CD4-positive, alpha-beta T cell treated with Interleukin-4 for 4 hours (primary cell): ENCODE data around the gene FAM8A1.

ENCODE experiments used
- DNase-seq: peaks from one replicate; pipeline ENCODE4 v3.0.0-alpha.2; 2020

Gene FAM8A1

GRCh38 chr6:17602888-17603287 lies 2.8 kb downstream of the FAM8A1 start:
- DNase-seq = no peak

GRCh38 chr6:17606606-17607005 lies 6.5 kb downstream of the FAM8A1 start:
- DNase-seq = no peak

- no peak for DNase-seq
These were observed 10.7 kb downstream of the FAM8A1 start for GRCh38 chr6:17610835-17611234.

DNA sequence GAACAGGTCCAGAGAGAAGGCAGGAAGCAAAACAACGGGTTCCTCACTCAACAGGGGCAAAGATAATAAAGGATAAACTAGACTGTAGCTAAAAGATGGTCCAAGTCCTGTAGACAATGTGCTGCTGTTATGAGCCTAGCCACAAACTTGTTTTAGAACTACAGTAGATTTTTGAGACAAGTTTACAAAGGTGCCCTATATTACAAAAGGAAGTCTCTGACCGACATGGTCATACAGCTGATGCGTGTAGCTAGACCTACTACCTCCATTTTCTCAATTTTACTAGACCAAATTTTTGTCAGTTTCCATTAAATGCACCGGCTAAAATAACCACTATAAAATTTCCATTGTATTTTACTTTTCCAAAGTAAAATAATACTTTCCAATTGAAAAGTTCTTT lies 11.9 kb downstream of the FAM8A1 start:
- DNase-seq = no peak

GRCh38 chr6:17615794-17616193 lies 15.7 kb downstream of the FAM8A1 start:
- DNase-seq = no peak

- no peak for DNase-seq
These were observed 20.9 kb downstream of the FAM8A1 start for GRCh38 chr6:17621003-17621402.

- no peak for DNase-seq
These were observed 22.0 kb downstream of the FAM8A1 start for GRCh38 chr6:17622144-17622543.

GRCh38 chr6:17624396-17624795 lies 24.3 kb downstream of the FAM8A1 start:
- no peak for DNase-seq

GRCh38 chr6:17628873-17629272 lies 28.8 kb downstream of the FAM8A1 start:
- DNase-seq = no peak

DNA sequence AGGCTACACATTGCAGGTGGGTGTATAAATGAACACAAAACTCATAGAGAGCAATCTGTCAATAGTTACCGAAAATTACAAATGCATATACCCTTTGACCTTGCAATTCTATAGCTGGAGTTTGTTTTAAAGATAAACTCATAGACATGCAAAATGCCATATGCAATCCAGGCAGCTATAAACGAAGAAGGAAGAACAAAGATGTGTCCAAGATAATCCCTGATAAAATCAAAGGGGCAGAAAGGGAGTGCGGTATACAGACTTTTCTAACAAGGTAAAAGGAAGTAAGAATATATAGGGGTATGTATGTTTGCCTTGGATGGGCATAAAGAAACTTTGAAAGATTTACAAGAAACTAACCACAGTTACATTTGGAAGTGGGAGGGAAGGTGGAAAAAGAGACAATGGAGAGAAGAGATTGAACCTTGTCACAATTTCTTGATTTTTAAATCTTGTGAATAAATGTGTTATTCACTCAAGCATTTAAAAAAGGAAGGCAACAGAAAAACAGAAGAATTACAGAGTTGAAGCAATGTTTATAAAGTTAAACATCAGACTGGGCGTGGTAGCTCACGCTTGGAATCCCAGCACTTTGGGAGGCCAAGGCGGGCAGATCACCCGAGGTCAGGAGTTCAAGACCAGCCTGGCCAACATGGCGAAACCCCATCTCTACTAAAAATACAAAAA lies 29.9 kb downstream of the FAM8A1 start:
- DNase-seq = no peak

DNA sequence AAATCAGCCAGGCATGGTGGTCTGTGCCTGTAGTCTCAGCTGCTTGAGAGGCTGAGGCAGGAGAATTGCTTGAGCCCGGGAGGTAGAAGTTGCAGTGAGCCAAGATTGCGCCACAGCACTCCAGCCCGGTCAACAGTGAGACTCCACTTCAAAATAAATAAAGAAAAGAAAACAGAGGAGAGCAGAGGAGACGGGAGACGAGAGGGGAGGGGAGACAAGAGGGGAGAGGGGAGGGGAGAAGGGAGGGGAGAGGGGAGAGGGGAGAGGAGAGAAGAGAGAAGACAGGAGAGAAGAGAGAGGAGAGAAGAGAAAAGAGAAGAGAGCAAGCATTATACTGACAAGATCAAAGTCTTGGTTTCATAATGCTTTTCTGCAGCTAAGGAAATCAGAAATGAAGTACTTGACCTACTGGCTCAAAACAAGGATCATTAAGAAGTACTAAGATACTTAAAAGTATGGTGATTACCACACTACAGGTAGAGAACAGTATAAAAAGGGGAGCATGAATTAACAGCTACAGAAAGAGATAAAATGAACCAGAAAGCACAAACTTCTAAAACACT lies 30.5 kb downstream of the FAM8A1 start:
- DNase-seq = no peak

GRCh38 chr6:17632934-17633333 lies 32.8 kb downstream of the FAM8A1 start:
- DNase-seq = peak; percentile 40

GRCh38 chr6:17633465-17634188 lies 33.5 kb downstream of the FAM8A1 start:
- peak; percentile 54 for DNase-seq

DNA sequence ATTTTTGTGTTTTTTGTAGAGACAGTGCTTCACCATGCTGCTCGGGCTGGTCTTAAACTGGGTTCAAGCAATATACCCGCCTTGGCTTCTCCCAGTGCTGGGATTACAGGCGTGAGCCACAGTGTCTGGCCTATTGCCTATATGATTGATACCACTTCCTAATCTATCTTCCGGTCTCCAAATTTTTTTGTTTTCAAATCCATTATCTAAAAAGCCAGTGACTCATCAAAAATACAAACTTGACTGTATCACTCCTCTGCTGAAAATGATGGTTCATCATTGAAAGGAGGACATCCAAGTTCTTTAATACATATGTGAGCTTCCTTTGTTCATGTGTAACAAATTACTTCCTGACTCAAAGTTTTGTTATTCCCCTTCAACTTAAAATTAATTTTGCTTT lies 35.5 kb downstream of the FAM8A1 start:
- no peak for DNase-seq

DNA sequence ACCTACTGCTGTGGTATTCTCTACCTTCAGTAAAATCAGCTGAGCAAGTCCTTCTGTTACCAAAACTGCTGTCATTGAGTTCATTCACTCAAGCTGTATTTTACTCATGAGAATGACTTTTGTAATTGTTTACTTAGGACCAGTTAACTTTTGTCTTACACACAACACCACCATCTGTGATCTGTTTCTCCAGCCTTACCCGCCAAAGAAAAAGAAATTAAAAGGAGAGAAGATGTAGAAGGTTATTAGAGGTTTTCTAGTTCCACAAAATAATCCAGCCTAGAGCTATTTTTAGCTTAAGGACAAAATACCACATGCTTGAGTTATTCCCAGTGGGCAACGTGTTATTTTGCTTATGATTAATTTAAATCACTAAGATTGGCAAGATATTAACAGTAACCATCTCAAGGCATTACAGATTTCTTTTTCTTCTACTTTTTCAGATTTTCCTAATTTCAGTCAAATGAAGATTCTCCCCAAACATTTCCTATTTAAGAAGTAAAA lies 38.2 kb downstream of the FAM8A1 start:
- DNase-seq = no peak

- no peak for DNase-seq
These were observed 40.4 kb downstream of the FAM8A1 start for GRCh38 chr6:17640477-17640917.

DNA sequence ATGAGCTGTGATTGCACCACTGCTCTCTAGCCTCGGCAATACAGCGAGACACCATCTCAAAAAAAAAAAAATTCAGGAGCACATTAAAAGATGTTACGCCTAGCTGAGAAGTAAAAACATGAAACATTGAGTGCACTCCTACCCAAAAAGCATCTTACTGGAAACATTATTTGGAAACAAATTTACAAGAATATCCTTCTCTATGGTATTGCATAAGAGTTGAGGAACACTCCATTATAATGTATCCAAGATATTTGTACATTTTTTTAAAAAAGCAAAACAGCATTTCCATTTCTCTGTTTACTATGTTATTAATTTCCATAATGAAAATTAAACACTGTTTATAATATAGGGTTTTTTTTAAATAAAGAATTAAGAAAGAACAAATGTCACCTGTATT lies 48.6 kb downstream of the FAM8A1 start:
- DNase-seq = no peak

GRCh38 chr6:17650656-17651309 lies 50.7 kb downstream of the FAM8A1 start:
- no peak for DNase-seq

DNA sequence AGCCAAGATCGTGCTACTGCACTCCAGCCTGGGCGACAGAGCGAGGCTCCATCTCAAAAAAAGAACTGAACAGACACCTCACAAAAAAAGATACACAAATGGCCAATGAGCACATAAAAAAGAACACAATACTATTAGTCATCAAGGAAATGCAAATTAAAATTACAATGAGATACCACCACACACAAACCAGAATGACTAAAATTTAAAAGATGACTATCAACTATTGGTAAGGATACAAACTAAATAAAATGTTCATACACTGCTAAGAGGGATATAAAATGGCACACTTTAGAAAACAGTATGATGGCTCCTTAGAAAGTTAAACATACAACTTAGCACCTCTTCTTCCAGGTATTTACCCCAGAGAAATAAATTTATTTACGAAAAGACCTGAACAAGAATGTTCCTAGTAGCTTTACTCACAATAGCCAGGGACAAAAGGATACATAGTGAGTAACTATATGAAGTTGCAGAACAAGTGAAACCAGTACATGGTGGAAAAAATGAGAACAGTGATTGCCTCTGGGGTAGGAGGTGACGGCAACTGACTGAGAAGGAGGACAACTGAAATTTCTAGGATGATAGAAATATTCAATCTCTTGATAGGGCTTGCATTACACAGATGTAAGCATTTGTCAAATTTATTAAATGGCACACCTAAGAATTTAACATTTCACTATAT lies 53.2 kb downstream of the FAM8A1 start:
- no peak for DNase-seq

DNA sequence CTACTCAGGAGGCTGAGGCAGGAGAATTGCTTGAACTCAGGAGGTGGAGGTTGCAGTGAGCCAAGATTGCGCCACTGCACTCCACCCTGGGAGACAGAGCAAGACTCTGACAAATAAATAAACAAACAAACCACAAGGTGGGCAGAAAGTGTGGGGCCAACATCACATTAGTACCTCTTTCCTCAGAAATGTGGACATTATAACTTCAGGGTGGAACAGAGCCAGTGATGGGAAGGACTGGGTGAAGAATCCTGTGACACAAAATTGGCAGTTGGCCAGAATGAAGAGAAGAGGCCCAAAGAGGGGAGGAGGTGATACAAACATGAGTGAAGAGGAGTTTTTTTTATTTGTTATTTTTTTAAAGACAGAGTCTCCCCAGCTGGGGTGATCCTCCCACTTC lies 56.0 kb downstream of the FAM8A1 start:
- DNase-seq = no peak

DNA sequence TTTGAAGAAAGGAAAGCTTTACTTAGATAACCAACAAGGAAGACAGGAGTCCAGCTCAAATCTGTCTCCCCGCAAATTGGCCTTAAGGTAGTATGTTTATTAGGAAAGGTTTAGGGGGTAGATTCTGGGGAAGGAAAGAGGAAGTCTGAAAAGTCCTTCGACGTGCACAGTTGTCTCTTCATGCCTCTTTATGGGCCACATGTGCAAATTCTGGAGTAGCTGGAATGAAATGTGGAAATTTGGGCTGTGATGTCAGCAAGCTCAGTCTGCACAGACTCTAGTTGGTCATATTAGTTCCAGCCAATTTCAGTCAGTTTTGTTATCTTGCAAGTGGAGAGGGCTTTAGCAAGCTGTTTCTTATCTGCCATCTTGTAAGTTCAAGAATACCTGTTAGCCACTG lies 56.5 kb downstream of the FAM8A1 start:
- no peak for DNase-seq
